Colonic mucosa (tissue), 4 donors: ENCODE data around the gene NRCAM. TPM values are rescaled to one million over a fixed set of nuclear protein-coding genes. Genes with fewer than 3 reads are reported as not detected.

Experiments used
- DNase-seq: peaks from one replicate; pipeline ENCODE4 v3.0.0-alpha.2; 2020
- H3K27ac ChIP-seq: fragments of 200-600 bp; one replicate; pipeline ENCODE4 v1.8.0; 2021
- H3K27me3 ChIP-seq: fragments of 200-600 bp; one replicate; pipeline ENCODE4 v1.8.0; 2021
- H3K36me3 ChIP-seq: fragments of 200-600 bp; one replicate; pipeline ENCODE4 v1.8.0; 2021
- H3K4me1 ChIP-seq: fragments of 200-600 bp; one replicate; pipeline ENCODE4 v1.8.0; 2021; ENCODE audit warnings: mild to moderate bottlenecking
- H3K4me3 ChIP-seq: fragments of 200-600 bp; one replicate; pipeline ENCODE4 v1.8.0; 2021
- H3K9ac ChIP-seq, 2 donors: one replicate each; pipeline ENCODE4 v1.7.0; 2013; ENCODE audit warnings: control low read depth in 2 of 2, low read depth in 2 of 2, low read length in 2 of 2
- H3K9me3 ChIP-seq: fragments of 200-600 bp; one replicate; pipeline ENCODE4 v1.8.0; 2021
- intact Hi-C: fragments of 100-400 bp; cut with DNase I; formaldehyde crosslinking; loops from one replicate; pipeline ENCODE4 v1.14.1; 2022
- total RNA-seq, 2 donors: library from RNA; stranded (reverse); fragmentation: NEBNext Ultra II Directional in 1 of 2; extraction: Animal tissue kit (Norgen Biotek cat#: 25700) in 1 of 2; gene quantifications; one replicate each; pipeline ENCODE4 v1.2.1, GENCODE V29; 2021
- TF ChIP-seq, protein P1 (sequence below): fragments of 200-600 bp; IDR thresholded peaks from one replicate; pipeline ENCODE4 v1.8.0; 2022; ENCODE audit warnings: antibody characterized with exemption, mild to moderate bottlenecking
- donor health status: healthy.
- donor health status: DM: no; HTN: no; CAD: no.
- donor health status: DM: no; HTN: no; CAD: no.

Gene NRCAM
- total RNA-seq, 2 donors from 2014 or later: 0.42 to 1.1 TPM

DNA sequence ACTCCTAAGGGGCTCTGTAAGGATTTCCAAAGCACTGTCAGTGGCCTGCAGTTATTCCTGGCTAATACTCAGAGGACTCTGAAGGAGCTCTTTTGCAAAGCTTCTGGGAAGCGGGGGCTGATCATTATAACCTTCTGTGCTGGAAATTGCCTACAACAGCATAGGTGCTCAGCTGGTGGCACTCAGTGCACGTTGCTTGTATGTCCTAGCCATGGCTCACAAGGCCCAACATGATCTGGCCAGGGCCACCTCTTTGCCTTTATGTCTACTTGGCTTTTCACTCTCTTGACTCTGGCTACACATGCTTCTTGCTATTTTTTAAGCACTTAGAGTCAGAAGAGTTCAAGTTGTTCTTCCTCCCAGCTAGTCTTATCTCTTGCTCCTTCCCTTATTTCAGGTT, 343.6 kb downstream of the NRCAM start:
- H3K4me1 ChIP-seq: no peaks in the 10 kb centered on the region
- intact Hi-C loops: loop anchor here (5.0 kb wide), 1 partner anchor 35 kb away; no protein-coding TSS in a partner anchor

GRCh38 chr7:108109221-108109908, 346.9 kb downstream of the NRCAM start:
- Histone ChIP-seq H3K36me3 (no peaks in the 10 kb centered on the region), H3K4me1 (no peaks in the 10 kb centered on the region), H3K9me3 (no peaks in the 10 kb centered on the region), H3K27ac (no peak overlapping the region), H3K27me3 (no peaks in the 10 kb centered on the region), H3K4me3 (no peak overlapping the region), H3K9ac (no peak overlapping the region)
- no peak for DNase-seq
- TF ChIP-seq, protein P1, sequence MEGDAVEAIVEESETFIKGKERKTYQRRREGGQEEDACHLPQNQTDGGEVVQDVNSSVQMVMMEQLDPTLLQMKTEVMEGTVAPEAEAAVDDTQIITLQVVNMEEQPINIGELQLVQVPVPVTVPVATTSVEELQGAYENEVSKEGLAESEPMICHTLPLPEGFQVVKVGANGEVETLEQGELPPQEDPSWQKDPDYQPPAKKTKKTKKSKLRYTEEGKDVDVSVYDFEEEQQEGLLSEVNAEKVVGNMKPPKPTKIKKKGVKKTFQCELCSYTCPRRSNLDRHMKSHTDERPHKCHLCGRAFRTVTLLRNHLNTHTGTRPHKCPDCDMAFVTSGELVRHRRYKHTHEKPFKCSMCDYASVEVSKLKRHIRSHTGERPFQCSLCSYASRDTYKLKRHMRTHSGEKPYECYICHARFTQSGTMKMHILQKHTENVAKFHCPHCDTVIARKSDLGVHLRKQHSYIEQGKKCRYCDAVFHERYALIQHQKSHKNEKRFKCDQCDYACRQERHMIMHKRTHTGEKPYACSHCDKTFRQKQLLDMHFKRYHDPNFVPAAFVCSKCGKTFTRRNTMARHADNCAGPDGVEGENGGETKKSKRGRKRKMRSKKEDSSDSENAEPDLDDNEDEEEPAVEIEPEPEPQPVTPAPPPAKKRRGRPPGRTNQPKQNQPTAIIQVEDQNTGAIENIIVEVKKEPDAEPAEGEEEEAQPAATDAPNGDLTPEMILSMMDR: peak; percentile 14
- intact Hi-C loops: no loop called here

More for the DNA sequence above, 343.6 kb downstream of the NRCAM start:
- Histone ChIP-seq H3K36me3 (no peaks in the 10 kb centered on the region), H3K9me3 (no peaks in the 10 kb centered on the region), H3K9ac (no peak overlapping the region), H3K27ac (no peak overlapping the region), H3K4me3 (no peak overlapping the region), H3K27me3 (no peaks in the 10 kb centered on the region)
- TF ChIP-seq, protein P1: no peak
- no peak for DNase-seq

GRCh38 chr7:108108131-108108530, 348.1 kb downstream of the NRCAM start:
- intact Hi-C loops: no loop called here
- H3K4me3 ChIP-seq: no peak overlapping the region
- no peaks in the 10 kb centered on the region for H3K27me3 ChIP-seq
- TF ChIP-seq, protein P1: no peak
- H3K9me3 ChIP-seq: no peaks in the 10 kb centered on the region
- H3K4me1 ChIP-seq: no peaks in the 10 kb centered on the region
- DNase-seq: no peak
- H3K27ac ChIP-seq: no peak overlapping the region
- no peak overlapping the region for H3K9ac ChIP-seq
- H3K36me3 ChIP-seq: no peaks in the 10 kb centered on the region

DNA sequence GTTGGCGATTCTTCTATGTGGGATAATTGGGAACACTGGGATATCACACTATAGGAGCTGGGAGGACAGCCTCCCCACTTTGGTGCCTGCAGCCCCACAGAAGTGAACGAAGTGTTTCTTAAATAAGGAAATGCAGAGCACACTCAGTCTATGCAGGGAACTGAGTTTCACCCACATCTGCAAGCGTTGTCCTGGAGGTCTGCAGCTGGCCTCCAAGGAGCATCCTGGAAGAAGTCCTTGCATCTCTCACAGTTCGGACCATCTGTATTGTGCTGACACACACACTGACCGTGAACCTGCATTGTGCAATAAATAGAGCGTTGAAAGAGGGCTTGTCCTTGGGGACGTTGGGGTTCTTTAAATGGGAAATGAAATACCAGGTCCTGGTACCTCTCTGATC, 351.9 kb downstream of the NRCAM start:
- intact Hi-C loops: no loop called here
- TF ChIP-seq, protein P1: no peak
- no peak overlapping the region for H3K9ac ChIP-seq
- H3K27me3 ChIP-seq: no peaks in the 10 kb centered on the region
- no peaks in the 10 kb centered on the region for H3K9me3 ChIP-seq
- H3K4me3 ChIP-seq: no peak overlapping the region
- no peaks in the 10 kb centered on the region for H3K36me3 ChIP-seq
- DNase-seq: no peak
- H3K27ac ChIP-seq: no peak overlapping the region
- no peaks in the 10 kb centered on the region for H3K4me1 ChIP-seq

GRCh38 chr7:108103558-108104298, 352.5 kb downstream of the NRCAM start:
- H3K9ac ChIP-seq: no peak overlapping the region
- TF ChIP-seq, protein P1: no peak
- H3K36me3 ChIP-seq: no peaks in the 10 kb centered on the region
- no peaks in the 10 kb centered on the region for H3K4me1 ChIP-seq
- no peaks in the 10 kb centered on the region for H3K9me3 ChIP-seq
- DNase-seq: no peak
- intact Hi-C loops: no loop called here
- no peak overlapping the region for H3K4me3 ChIP-seq
- no peak overlapping the region for H3K27ac ChIP-seq
- no peaks in the 10 kb centered on the region for H3K27me3 ChIP-seq
